D341Med (cell line): ENCODE measurements around the gene RAC3.
"Not testable (repeated sequence)": the region's sequence is repeated elsewhere in the genome, so short reads cannot be mapped to it uniquely, and the experiment has no call there.

Experiments used
- DNase-seq: peaks from one replicate; pipeline ENCODE4 v3.0.0; 2012; ENCODE audit warnings: low spot score

The RAC3 gene

DNA sequence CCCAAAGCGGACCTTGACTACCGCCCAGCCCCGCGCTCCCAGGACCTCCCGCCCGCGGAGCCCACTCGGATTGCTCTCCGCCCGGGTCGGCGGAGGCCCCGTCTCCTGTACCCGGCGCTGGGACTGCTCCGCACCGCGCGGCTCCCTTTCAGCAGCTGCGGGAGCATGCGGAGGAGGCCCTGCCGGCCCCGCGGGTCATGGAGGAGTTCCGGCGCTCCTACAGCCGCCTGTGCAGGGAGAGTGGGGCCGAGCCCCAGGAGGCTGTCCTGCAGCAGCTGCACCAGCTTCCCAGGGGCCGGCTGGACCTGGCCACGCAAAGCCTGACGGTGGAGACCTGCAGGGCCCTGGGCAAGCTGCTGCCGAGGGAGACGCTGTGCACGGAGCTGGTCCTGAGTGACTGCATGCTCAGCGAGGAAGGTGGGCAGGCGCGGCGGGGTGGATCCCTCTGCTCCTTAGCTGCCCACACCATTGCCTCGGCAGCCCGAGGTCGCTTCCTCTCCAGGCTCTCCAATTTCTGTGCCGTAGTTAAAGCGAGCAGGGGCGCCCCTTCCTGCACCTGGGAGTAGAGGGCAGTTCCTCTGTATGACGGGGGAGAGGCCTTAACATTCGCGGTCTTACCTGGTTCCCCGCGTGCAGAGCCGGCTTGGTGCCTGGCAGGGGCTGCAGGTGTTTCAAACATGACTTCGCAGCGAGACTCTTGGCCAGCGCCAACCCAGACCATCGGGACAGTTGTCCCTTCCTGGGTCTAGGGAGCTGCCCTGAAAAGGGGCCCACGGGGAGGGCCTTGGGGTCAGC is 7.8 kb upstream of the RAC3 start:
- peak; percentile 66 for DNase-seq

GRCh38 chr17:82024859-82025258 is 6.6 kb upstream of the RAC3 start:
- no peak for DNase-seq

- no peak for DNase-seq
Observed at GRCh38 chr17:82025401-82026107, 5.9 kb upstream of the RAC3 start.

DNA sequence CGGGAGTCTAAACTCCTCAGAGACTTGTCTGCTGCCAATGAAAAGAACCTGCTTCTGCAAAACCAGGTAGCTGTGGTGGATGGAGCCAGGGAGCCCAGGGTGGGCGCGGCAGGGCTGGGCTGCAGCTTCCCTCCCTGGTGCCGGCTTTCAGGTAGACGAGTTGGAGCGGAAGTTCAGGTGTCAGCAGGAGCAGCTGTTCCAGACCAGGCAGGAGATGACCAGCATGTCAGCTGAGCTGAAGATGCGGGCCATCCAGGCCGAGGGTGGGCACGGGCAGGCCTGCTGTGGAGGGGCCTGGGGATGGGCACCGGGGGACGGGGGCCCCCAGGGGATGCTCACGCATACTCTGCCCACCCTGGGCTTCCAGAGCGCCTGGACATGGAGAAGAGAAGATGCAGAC is 3.2 kb upstream of the RAC3 start:
- no peak for DNase-seq

GRCh38 chr17:82028966-82029365 is 2.5 kb upstream of the RAC3 start:
- DNase-seq = no peak

DNA sequence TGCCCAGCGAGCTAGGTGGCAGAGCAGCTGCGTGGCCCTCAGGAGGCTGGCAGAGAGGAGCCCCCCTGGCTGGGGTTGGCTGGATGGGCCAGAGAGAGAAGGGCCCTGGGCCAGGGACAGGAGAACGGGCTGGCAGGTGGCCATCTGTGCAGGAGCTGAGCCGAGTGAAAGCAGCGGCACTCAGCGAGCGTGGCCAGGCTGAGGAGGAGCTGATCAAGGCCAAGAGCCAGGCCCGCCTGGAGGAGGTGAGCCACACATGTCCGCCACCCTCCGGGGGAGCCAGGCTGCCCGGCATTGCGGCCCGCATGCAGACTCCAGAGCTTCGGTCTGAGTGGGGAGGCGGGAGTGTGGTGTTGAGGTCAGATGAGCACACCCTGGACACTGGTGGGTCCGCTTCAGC is 2.1 kb upstream of the RAC3 start:
- no peak for DNase-seq

DNA sequence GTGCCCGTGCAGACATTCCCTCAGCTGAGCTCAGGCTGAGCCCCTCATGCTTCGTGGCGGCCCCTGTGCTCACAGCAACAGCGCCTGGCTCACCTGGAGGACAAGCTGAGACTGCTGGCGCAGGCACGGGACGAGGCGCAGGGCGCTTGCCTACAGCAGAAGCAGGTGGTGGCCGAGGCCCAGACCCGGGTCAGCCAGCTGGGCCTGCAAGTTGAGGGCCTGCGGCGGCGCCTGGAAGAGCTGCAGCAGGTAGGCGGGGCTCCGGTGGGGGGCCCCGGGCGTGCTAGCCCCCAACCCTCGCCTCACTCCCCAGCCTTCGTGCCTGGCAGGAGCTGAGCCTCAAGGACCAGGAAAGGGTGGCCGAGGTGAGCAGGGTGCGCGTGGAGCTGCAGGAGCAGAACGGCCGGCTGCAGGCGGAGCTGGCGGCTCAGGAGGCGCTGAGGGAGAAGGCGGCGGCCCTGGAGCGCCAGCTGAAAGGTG is 1.4 kb upstream of the RAC3 start:
- no peak for DNase-seq

- DNase-seq = peak; percentile 96
Observed at GRCh38 chr17:82030470-82031302, 792 bp upstream of the RAC3 start.

GRCh38 chr17:82031885-82032627 is 578 bp downstream of the RAC3 start:
- peak; percentile 88 for DNase-seq

DNA sequence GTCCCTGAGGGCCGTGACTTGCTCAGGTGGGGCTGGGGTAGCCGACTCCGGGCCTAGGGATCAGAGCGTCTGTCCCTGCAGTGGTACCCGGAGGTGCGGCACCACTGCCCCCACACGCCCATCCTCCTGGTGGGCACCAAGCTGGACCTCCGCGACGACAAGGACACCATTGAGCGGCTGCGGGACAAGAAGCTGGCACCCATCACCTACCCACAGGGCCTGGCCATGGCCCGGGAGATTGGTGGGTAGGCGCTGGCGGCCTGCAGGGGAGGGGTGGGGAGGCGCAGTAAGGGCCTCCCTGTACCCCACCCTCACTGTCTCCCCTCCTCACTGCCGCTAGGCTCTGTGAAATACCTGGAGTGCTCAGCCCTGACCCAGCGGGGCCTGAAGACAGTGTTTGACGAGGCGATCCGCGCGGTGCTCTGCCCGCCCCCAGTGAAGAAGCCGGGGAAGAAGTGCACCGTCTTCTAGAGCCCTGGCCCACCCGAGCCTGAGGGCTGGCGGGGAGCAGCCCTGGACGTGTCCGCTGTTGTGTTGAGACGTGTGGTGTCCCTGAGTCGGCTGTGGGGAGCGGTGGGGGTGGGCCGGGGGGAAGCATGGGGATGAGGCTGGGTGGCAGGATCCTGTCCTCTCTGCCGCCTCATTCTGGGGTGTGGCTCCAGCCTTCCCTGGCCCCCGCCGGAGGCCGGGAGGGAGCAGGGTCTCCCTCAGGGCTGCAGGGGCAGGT is 2.0 kb downstream of the RAC3 start:
- DNase-seq = no peak

DNA sequence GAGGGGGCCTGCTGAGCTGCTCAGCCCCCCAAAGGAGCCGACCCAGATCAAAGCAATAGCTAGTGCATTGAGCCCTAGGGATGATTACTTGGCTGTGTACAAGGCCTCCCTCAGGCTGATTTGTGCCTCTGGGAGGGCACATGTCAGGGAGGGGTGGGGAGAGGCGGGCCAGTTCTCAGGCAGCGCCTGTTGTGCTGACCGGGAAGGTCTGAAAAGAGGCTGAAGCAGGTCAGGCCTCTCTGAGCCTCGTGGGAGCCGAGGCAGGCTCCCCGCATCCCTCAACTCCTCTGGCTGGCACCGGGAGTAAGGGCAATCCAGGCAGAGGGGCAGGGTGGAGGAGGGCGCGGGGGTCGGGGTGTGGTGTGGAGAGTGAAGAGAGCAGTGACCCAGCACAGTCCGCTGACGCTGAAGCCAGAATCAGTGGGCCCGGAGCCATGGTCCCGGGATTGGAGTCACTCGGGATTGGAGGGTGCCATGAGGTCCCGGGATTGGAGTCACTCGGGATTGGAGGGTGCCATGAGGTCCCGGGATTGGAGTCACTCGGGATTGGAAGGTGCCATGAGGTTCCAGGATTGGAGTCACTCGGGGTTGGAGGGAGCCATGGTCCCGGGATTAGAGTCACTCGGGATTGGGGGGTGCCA is 3.0 kb downstream of the RAC3 start:
- no peak for DNase-seq

GRCh38 chr17:82035488-82035887 is 4.0 kb downstream of the RAC3 start:
- DNase-seq = no peak

DNA sequence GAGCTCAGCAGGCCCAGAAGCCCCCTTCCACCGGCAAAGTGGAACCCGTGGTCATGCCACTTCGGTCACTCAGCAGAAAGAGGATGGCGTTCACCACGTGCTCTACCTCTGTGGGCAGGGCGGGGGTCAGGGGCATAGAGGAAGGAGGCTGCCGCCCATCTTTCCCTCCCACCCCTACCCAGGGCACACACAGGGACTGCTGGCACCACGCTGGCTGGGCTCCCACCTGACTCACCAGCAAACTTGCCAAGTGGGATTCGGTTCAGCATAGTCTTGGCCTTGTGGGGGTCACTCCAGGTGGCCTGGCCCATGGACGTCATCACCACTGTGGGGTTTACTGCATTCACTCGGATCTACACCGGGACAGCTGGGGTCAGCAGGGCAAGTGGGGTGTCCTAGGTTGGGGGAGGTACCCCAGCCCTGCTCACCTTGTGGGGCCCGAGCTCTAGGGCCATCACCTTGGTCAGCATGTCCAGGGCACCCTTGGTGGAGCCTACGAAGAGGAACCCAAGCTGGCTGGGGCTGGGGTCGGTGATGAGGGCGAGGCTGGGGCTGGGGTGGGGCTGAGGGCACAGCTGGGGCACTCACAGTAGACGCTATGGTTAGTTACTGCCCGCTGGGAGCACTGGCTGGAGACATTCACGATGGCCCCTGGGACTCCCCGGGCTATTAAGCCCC is 4.6 kb downstream of the RAC3 start:
- DNase-seq = no peak

DNA sequence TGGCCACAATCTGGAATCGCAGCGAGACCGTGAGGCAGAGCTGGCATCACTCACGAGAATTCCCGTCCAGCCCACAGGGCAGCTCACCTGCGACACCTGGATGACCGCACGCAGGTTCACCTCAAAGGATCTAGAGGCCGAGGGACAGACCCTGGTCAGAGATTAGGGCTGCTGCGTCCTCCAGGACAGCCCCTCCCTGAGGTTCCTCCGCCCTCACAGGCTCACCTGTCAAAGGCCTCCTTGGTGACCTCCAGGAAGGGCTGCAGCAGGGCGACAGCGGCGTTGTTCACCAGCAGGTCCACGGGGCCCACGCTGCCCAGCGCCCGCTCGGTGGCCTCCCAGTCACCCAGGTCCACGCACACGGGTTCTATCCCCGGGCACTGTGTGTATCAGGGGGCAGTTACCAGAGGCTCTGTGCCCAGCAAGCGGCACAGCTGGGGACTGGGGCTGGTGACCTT is 5.2 kb downstream of the RAC3 start:
- no peak for DNase-seq

GRCh38 chr17:82037092-82037888 is 5.8 kb downstream of the RAC3 start, which contains the start of gene DCXR:
TSS of gene DCXR (minus strand) at chr17:82037697. CDS start at chr17:82037682, 15 bp downstream.
- peak; percentile 99 for DNase-seq

- DNase-seq = no peak
Observed at GRCh38 chr17:82037889-82038195, 6.4 kb downstream of the RAC3 start.

- not testable (repeated sequence) for DNase-seq
Observed at GRCh38 chr17:82038796-82039409, 7.4 kb downstream of the RAC3 start.

DNA sequence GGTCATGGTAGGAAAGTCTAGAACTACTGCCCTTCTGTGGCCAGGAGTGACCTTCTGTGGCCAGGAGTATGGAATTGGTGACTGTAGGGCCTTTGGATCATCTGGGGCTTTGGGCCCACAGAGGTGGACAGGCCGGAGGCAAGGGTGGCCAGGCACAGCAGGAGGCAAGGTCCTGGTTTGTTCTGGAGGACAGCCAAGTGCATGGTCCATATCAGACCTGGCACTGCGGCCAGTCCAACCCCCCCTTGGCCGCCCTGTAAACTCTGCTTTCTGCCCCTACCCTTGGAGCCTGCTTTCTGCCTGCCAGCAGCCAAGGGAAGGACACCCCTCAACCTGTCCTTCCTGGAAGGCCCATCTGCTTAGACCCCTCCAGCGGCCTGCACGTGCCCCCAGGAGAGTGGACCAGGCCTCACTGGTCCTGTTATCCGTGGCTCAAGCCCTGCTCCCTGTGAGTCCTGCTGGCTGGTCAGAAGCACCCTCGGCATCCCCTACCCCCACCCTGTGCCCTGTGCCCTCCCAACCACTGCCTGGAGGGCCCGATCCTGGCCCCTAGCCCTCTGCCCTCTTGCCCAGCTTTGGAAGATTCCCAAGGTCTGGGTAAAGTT is 8.3 kb downstream of the RAC3 start:
- no peak for DNase-seq
